ENCODE measurements around the gene SERINC5.

SERINC5 gene

DNA sequence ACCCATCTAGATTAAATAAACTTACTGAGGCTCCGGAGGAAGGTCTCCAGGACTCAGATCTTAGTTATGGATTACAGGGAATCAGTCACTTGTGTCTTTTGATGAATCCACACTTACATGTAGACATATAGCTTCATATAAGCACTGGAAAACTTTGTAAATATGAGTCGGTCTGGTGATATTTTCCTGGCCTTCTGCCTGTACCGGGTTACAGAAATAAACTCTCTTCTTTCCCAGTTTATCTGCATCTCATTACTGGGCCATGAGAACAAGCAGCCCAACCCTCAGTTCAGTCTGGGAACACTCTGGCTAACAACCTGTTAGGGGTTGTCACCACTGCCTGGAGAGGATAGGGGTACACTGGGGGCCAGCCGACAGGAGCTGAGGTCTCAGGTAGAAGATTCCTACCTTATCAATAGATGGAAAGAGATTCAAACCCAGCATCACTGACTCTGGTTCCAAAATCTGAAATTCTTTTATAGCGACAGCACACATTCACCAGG, 161.6 kb downstream of the SERINC5 start:
- no peak for DNase-seq (ENCODE audit: low spot score)

DNA sequence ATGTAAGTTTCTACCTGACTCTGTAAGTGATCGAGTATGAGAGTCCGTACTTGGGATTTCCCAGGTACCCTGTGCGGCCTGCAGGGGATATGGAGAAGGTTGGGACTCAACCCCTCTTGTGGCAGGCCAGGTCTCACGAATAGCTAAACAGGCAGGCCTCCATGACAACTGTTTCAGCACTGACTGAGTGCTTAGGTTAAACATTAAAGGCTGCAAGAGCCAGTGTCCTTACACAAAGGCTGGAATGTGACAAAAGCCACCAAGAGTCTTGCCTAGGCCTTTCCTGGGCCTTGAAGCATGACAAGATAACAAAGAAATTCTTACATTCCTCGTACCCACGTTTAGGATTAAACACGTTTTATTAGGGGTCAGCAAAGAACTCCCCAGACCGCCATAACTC, 162.1 kb downstream of the SERINC5 start:
- no peak for DNase-seq (ENCODE audit: low spot score)

DNA sequence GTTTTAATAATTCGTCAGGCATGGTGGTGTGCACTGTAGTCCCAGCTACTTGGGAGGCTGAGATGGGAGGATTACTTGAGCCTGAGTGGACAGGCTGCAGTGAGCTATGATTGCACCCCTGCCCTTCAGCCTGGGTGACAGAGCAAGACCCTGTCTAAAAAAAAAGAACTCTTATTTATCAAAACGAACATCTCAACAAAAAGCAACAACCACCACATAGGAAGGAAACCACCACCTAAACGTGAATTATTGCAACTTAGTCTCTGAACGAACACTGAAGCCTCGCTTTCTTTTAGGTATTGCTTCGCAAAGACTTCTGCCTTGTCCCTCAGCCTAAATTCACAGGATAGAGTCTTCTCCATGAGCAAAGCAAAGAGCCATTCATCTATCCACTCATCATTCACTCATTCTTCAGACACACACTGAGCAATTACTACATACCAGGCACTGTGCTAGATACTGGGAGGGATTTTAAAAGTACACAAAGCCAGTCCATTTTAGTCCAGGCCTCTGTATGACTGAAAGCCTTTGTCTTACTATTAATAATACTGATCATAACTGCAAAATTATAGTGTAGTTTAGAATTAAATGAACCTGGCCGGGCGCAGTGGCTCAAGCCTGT, 163.3 kb downstream of the SERINC5 start:
- DNase-seq (ENCODE audit: low spot score): no peak

- peak; percentile 70 for DNase-seq (ENCODE audit: low spot score)
Measured at GRCh38 chr5:80091792-80092192, 164.1 kb downstream of the SERINC5 start.

- no peak for DNase-seq (ENCODE audit: low spot score)
Measured at GRCh38 chr5:80090884-80091166, 165.0 kb downstream of the SERINC5 start.

- DNase-seq (ENCODE audit: low spot score): peak; percentile 76
Measured at GRCh38 chr5:80083101-80083890, 172.6 kb downstream of the SERINC5 start.

GRCh38 chr5:80082731-80083100, 173.1 kb downstream of the SERINC5 start:
- peak; percentile 92 for DNase-seq (ENCODE audit: low spot score)

DNA sequence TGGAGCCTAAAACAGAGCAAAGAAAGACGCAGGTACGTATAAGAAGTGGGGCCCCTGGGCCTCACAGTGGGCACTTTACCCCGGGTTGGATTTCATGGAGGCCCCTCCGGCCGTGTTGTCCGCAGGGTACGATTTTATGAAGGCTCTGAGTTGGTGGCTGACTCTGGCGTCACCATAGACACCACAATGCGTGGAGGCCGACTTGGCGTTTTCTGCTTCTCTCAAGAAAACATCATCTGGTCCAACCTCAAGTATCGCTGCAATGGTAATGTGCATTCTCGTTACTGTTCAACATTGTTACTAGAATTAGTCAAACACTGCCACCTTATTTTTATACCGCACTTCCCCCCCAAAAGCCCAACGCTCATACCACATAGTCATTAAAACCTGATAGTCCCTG, 173.6 kb downstream of the SERINC5 start:
- DNase-seq (ENCODE audit: low spot score): no peak

DNA sequence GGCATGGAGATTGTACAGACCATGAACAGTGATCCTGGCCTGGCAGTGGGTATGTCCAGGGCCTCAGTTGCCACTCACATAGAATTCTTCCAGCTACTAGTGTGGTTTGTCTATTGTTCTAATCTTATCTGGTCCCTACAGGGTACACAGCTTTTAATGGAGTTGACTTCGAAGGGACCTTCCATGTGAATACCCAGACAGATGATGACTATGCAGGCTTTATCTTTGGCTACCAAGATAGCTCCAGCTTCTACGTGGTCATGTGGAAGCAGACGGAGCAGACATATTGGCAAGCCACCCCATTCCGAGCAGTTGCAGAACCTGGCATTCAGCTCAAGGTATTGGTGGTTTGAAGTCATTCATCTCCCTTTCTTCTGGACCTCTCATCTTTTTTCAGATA, 176.9 kb downstream of the SERINC5 start:
- DNase-seq (ENCODE audit: low spot score): no peak

GRCh38 chr5:80077051-80077714, 178.7 kb downstream of the SERINC5 start:
- DNase-seq (ENCODE audit: low spot score): no peak

- no peak for DNase-seq (ENCODE audit: low spot score)
Measured at GRCh38 chr5:80076131-80077050, 179.5 kb downstream of the SERINC5 start.

GRCh38 chr5:80072103-80073073, 183.5 kb downstream of the SERINC5 start:
- DNase-seq (ENCODE audit: low spot score): peak; percentile 37

DNA sequence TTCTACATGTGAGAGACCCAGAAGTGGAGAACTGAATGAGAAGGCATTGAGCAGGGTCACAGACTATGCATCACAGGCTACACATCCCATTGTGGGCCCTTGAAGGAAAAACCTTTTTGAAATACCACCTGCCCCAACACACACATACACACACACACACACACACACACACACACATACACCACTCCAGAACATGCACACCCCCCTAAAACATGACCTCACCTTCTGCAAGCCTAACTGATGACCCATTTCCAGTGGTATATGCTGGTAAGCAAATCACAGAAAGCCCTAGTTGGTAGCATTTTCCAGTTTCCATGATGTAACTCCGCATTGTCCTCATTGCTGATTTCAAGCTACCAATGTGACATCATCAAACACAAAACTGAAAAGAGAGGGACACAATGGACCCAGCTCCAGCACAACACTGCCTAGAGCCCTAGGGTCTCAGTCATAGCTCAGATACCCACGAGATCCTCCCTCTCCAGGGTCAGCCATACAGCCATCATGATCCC, 184.3 kb downstream of the SERINC5 start:
- DNase-seq (ENCODE audit: low spot score): no peak

- DNase-seq (ENCODE audit: low spot score): no peak
Measured at GRCh38 chr5:80070338-80071056, 185.4 kb downstream of the SERINC5 start.

GRCh38 chr5:80069918-80070318, 185.9 kb downstream of the SERINC5 start:
- DNase-seq (ENCODE audit: low spot score): peak; percentile 37

DNA sequence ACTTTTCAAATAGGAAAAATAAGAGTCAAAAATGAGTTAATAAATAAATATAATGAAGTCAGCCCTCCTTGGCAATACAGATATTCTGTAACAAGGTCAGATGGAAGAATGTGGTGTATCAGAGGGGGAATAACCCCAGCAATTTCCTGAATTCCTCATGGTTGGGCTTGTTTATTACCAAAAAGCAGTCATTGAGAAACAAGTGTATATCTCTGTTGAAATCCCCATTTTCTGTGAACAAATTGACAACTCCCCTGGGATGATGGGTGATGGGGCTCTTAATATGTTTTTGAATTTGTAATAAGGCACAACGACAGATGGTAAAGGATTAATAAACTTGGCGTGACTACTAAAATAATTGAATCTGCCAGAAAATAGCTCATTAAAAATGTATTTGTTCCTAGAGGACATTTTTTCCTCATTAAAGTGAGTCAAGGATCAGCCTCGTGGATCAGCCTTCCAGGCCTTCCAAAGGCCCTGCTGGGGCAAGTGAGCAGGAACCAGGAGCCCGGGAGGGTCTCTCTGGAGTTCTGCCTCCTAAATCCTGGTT, 186.5 kb downstream of the SERINC5 start:
- peak; percentile 29 for DNase-seq (ENCODE audit: low spot score)

DNA sequence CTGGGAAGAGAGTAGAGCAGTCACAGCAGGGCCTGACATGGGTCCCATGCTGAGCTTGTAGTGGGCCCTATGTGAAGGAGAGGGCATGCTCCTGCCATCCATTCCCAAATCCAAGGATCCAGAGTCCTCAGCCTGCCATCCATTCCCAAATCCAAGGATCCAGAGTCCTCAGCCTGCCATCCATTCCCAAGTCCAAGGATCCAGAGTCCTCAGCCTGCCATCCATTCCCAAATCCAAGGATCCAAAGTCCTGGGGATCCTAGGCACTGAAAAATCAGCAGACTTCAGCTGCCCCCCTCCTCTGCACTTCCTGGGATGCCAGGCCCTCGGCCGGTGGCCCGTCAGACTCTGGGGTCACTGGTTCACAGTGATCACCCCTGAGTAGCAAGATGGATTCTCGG, 187.1 kb downstream of the SERINC5 start:
- no peak for DNase-seq (ENCODE audit: low spot score)

DNA sequence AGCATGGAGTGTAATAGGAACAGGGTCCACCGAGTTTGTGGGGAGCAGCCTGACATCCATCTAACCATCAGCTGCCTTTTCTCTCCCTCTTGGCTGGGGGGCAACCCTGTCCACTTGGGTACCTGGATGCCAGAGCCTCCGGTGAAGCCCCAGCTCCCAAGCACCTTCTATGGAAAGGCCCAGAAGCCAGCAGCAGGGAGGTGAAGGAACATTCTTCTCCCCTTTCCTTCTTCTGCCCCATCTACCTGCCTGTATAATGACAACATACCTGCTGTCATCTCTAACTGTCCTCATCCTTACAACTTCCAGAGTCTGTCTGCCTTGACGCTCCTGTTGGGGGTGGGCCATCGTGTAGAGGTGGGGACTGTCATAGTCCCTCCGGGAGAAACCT, 187.6 kb downstream of the SERINC5 start:
- DNase-seq (ENCODE audit: low spot score): no peak

DNA sequence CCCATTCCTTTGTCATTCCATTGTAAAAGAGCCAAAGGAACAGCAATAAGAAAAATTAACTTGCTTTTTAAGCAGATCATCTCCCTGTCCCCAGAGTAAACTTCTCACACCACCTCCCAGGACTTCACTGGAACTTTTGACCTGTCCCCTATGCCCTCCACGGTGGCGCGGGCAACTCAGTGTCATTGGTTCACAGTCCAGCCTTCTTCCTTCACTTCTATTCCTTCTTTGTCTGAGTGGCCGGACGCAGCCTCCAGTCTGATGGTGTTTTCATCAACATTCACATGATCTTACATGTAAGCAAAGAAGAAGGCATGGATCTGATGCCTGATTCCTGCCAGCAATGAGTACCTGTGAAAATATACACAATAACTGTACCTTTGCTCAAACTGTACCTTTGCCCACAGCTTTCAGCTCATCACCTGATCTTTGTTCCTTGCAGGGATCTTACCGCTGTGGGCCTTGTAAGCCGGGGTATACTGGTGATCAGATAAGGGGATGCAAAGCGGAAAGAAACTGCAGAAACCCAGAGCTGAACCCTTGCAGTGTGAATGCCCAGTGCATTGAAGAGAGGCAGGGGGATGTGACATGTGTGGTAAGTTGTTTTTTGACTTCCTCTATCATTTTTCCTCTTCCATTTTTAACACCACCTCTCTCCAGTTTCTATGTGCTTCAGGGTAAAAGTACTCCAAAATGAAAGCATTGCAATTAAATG, 188.2 kb downstream of the SERINC5 start:
- DNase-seq (ENCODE audit: low spot score): no peak

All from AG20443 (cell line).